ENCODE data around the gene TMEM213.
"Not testable (repeated sequence)": the region's sequence is repeated elsewhere in the genome, so short reads cannot be mapped to it uniquely, and the experiment has no call there.

Gene TMEM213

DNA sequence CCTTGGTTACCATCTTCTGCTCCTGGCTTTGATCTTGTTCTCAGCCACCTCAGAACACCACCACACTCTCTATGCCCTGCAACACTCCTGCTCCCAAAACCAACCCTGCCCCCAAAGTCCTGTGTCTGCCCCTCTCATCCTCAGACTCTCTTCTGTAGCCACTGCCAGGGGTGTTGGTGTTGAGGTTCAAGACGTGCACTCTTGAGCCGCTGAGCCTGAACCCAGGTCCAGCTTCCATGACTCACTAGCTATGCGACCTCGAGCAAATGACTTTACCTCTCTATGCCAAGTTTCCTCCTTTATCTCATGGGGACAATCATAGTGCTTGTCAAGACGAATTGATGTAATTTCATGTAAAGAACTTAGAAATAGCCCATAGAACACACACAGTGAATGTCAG, 1.0 kb downstream of the TMEM213 start:
- DNase-seq: no peak

DNA sequence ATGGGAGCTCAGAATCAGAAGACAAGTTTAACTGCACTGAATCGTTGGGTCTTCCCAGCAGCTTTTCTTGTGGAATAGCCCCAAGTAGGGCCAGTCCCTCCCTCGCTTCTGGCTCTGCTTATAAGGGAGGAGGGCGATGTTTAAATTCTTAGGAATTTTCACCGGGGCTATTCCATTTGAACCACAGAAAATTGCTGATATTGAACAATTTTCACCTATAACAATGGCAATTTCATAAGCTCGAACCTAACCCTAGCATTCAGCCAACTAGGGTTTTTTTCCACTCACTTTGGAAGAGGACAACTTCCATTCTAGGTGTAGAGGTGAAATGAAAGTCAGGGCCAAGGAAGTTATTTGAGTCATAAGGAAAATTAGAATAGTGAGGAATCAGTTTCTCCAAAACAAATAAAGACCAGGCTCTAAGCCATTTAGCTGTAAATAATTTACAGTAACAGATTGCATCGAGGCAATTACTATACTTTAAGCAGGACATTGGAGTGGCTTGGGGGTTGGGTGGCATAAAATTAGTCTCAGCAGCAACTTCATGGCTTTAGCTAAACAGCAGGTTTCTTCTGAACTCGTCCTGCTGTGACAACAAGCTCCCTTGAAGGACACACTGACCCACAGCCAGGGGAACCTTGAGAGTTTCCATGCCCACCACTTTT, 1.7 kb downstream of the TMEM213 start:
- no peak for DNase-seq

DNA sequence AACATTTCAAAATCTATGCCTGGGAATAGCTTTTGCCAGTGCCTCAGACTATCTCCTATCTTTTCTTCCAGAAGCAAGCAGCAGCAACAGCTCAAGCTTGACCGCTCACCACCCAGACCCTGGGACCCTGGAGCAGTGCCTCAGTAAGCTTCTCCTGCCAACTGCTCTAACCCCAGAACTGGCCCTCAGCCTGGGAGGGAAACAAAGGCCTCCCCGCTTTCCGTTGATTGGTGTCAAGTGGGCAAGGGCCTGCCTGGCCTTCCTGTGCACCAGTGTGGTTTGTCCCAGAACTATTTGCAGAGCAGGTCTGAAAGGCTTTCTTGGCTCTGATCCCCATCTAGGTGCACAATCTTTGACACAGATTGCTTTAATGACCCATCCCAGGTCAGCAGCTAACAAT, 3.5 kb downstream of the TMEM213 start:
- no peak for DNase-seq

DNA sequence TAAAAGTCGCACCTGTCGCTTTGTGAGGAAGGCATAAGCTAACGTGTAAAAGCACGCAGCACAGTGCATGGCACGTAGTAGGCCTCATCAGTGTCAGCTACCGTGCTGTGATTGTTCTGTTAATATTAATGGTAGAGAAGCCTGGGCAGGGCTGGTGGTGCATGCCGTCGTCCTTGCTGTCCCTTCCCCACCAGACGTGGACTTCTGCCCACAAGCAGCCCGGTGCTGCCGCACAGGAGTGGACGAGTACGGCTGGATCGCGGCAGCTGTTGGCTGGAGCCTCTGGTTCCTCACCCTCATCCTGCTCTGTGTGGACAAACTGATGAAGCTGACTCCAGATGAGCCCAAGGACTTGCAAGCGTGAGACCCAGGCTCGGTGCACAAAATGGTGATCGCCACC, 4.9 kb downstream of the TMEM213 start:
- no peak for DNase-seq

DNA sequence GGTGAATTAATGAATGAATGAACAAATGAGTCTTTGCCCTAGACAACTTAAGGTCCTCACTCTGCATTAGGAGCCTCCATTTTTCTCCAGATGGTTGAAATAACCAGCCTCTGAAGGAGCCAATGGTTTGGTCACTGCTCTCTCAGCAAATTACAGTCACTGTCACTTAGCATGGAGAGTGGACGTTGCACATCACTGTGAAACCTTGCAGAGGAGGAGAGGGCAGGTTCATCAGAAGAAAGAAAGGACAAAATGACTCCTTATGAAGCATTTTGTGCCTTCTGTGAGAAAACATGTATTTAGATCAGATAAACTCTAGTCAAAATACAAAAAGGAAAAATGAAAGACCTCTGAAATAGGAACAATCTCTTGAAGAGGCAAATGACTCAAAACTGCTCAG, 6.8 kb downstream of the TMEM213 start:
- no peak for DNase-seq

DNA sequence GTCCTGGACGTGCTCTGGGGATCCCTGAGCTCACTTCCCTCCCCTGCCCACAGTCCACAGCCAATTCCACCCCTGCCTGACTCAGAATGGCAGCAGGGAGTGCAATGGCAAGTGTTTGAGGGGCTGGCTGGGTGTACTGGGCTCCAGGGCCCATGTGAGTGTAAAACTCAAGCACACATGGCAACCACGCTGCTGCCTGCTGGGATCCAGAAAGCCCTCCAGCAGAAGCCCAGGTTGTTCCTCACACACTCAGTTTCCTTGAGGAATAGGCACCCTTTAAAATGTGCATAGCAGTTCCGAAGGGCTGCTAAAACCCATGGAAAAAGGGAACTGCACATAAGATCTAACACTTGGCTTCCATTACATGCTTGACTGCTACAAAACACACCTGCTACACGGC, 11.6 kb downstream of the TMEM213 start:
- no peak for DNase-seq

DNA sequence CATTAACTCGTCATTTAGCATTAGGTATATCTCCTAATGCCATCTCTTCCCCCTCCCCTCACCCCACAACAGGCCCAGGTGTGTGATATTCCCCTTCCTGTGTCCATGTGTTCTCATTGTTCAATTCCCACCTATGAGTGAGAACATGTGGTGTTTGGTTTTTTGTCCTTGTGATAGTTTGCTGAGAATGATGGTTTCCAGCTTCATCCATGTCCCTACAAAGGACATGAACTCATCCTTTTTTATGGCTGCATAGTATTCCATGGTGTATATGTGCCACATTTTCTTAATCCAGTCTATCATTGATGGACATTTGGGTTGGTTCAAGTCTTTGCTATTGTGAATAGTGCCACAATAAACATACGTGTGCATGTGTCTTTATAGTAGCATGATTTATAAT, 13.5 kb downstream of the TMEM213 start:
- not testable (repeated sequence) for DNase-seq

DNA sequence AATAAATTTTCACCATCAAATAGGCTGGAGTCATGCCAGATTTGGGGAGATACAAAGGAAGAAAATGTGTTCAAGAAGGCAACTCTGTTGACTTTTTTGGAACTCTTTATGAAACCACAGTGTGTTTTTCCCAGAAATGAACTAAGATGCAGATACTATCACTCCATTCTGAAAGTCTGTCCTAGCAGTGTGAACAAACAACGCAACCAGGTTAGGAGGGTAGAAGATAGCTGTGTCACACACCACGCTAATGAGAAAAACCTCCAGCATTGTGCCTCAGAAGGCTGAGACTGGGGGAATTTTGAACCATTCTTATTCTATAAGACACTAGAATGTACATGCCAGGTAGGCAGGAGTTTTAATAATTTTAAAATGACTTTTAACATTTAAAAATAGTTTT, 16.2 kb downstream of the TMEM213 start:
- no peak for DNase-seq

DNA sequence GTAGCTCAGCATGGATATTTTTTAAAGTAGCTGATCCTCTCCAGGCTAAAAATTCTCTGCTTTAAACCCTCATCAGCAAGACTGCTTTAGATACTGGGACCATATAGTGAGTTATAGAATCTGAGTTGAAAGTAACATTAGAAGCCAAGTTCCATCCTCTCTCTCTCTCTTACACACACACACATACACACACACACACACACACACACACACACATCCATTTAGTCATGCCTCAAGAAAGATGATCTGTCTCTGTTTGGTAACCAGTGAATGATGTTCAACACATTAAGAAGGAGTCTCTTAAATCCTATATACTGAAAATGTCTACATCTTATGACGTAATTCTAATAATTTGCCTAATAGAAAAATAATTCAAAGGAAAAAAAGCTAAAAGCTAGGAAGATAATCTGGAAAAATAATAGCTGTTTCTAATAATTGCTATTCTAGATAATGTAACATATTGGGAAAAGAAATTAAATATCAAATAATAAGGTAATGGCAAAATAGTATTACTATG, 17.1 kb downstream of the TMEM213 start:
- DNase-seq: no peak

DNA sequence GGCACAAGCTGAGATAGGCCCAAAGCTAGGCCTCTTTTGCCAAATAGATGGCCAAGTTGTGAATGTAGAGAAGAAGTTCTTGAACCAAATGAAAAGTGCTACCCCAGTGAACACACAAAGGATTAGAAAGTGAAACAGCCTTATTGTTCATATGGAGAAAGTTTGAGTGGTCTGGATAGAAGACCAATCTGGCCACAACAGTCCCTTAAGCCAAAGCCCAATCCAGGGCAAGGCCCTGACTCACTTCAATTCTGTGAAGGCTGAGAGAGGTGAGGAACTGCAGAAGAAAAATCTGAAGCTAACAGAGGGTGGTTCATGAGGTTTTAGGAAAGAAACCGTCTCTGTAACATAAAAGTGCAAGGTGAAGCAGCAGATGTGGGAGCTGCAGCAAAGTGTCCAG, 18.9 kb downstream of the TMEM213 start:
- DNase-seq: no peak

DNA sequence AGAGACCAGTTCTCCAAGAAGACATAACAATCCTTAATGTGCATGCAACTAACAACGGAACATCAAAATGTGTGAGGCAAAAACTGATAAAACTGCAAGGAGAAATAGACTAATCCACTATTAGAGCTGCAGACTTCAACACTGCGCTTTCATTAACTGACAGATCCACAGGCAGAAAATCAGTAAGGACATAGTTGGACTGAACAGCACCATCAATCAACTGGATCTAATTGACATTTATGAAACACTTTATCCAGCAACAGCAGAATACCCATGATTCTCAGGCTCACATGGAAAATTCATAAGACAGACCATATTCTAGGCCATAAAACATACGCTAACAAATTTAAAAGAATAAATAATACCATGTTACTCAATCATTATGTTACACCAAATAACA, 21.8 kb downstream of the TMEM213 start:
- DNase-seq: no peak

DNA sequence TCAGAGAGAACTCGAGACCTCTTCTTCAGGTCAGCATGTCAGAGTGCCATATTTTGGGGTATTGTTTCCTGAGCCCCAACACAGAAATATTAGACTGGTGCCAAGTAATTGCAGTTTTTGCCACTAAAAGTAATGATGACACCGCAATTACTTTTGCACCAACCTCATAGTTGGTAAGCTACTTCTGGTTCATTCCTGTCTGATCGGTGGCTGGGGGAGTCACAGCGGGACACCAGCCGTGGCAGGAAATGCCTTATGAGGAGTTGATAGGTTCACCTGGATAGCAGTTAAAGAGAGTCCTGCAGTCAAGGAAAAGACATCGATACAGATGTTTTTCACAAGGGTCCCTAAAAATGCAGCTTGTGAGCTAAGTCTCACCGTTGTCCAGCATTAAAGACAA, 24.1 kb downstream of the TMEM213 start:
- no peak for DNase-seq

DNA sequence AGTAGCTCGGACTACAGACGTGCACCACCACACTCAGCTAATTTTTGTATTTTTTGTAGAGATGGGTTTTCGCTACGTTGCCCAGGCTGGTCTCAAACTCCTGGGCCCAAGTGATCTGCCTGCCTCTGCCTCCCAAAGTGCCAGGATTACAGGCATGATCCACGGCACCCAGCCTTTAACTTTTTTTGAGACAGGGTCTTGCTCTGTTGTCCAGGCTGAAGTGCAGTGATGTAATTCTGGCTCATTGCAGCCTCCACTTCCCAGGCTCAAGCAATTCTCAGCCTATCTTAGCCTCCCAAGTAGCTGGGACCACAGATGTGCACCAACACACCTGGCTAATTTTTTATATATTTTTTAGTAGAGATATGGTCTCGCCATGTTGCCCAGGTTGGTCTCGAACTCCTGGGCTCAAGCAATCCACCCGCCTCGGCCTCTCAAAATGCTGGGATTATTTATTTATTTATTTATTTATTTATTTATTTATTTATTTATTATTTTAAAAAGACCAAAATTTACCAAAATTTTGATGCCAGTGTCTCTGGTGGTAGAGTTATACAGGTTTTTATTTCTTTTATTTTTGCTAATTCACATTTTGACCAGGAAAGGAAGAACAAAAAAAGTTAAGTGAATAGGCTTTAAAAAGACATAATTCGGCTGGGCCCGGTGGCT, 25.2 kb downstream of the TMEM213 start:
- DNase-seq: no peak

DNA sequence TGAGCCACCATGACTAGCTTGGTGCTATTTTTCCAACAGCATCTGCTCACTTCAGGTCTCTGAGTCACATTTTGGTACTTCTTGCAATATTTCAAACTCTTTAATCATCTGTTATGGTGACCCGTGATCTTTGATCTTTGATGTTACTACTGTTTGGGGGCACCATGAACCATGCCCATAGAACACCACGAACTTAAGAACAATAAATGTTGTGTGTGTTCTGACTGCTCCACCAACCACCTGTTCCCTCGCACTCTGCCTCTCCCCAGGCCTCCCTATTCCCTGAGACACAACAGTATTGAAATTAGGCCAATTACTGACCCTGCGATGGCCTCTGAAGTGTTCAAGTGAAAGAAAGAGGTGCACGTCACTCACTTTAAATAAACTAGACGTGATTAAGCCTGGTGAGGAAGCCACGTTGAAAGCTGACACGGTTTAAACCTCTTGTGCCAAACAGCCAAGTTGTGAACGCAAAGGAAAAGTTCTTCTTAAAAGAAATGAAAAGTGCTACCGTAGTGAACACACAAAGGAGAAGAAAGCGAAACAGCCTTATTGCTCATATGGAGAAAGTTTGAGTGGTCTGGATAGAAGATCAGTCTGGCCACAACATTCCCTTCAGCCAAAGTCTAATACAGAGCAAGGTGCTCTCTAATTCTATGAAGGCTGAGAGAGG, 27.4 kb downstream of the TMEM213 start:
- DNase-seq: no peak

DNA sequence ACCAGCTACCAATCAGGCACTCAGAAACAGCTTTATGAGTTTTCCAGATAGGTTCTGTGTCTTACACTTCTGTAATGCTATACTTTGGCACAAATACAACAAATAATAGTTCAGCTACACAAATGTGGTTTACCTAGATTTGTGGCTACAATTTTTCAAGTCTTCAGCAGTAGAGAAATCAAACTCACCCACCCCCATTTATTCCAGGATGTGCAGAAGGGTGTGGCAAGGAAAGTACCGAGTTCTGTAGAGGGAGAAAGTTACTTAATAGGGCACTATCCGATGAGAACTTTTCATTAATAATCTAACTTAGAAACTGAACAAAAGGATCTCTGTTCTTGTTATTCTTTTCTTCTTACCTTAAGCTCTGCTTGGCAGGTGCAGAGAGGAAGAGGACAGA, 30.5 kb downstream of the TMEM213 start:
- DNase-seq: no peak

DNA sequence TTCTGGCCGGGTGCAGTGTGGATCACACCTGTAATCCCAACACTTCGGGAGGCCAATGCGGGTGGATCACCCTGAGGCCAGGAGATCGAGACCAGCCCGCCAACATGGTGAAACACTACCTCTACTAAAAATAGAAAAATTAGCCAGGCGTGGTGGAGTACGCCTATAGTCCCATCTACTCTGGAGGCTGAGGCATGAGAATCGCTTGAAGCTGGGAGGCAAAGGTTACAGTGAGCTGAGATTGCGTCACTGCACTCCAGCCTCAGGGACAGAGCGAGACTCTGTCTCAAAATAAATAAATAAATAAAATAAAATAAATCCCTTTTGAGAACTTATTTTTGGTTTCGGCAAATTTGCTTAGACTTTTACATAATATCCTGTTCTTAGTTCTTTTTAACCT, 31.5 kb downstream of the TMEM213 start:
- no peak for DNase-seq

DNA sequence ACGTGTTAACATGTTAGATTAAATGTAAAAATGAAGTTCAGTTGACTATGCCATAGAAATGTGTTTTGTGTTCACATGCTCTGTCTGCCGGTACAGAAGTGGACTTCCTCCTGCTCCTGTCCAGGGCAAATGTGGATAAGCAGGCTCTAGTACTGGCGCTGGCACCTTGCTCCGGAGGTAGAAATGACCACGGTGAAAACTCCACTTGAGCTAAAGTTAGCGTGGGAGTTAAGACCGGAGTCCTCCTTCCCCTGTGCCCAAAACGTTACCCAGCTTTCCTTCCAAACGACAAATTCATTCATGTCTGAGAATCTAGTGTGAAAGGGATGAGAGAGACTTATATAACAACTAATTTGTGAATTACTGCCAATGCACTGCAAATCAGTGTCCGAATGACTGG, 35.2 kb downstream of the TMEM213 start:
- no peak for DNase-seq

DNA sequence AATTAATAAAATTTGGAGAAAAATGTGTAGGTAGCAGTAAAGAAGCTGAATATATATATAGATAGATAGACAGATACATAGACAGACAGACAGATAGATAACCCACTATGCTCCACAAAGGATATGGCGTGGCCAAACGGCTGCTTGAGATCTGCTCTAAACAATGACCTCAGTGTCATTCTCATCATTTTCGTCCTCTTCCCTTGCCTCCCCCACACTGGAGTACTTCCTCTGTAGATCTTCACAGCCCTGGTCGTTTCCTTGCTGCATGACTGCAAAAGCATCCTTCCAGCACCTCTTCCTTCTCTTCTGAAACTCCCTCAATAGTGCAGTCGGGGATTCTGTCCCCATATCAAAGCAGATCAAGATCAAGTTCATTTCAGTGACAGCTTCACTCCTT, 35.8 kb downstream of the TMEM213 start:
- no peak for DNase-seq

DNA sequence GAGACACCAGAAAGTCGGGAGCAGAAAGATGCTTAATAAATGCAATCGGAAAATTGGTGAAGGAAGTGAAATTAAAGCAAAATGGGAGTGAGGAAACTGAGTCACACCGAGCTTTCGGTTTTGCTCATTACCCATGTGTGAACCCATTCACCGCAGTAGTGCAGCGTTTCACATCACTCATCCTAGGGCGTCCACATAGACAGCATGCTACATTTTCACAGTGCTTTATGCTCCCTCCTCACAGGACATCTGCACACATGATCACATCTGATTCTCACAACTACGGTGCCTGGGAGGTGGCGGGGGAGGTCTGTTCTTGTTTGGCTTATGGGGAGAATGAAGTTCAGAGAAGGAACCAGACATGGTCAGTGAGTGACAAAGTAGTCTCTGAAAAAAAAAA, 36.8 kb downstream of the TMEM213 start:
- no peak for DNase-seq

DNA sequence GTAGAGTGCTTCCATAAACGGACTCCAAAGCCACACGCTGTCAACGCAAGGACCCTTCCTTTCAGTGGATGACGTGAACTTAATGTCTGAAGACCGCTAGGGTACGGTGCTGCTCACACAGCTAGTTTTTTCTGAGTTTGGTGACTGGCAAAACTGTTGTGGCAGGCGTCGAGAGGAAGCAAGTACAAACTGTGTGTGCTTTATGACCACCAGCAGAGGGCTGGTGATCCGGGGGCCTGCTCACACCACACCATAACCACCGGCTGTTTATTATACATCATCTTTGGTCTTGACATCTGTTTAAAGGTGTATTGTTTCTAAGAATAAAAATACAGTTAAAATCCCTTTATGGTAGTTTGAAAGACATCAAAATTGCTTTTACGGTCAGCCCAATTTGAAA, 37.3 kb downstream of the TMEM213 start:
- no peak for DNase-seq

DNA sequence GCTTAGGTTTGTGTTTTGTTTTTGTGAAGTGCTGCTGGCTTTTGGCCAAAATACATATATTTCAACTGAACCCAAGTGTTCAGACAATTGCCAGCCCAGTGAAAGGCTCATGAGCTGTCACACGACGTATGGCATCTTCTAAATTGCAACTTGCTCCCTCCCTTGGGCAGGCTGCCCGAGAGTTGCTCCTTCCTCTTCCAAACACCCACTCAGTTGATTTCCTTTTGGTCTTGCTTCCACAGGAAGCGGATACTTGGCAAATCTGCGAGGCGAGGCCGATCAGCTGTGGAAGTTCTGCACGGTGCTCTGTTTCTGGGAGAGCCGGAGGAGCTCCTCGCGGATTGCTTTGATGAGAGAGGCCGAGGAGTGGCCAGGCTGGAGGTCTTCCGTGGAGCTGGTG, 39.8 kb downstream of the TMEM213 start:
- no peak for DNase-seq

DNA sequence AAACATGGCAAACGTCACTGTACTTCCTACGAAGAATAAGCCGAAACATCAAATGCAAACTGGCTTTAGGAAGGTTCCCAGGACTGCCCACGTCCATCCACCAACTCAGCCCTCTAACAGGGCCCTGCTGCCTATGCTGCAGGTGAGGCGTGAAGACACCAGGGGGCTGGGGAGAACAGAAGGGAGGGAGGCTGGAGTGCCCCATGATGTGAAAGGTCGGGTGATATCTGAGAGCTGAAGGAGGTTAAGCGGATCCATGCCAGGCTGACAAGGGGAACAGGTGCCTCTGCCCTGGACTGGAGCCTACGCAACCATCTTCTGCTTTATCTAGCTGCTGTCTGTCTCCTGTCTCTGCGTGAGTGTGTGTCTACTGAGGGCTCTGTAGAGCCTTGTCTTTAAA, 40.4 kb downstream of the TMEM213 start:
- DNase-seq: no peak

DNA sequence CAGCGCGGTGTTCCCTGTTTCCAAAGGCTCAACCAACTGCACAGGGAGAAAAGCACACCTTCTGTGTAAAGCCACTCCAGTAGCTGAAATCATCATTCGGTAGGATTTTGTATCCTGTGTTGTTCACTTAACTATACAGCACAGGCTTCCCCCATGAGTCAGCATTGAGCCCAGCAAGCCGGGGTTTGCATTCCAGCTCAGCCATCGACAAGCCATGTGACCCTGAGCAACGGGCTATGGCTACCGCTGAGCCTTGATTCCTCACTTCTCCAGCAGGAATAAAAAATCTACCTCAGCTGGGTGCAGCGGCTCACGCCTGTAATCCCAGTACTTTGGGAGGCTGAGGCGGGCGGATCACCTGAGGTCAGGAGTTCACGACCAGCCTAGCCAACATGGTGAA, 44.3 kb downstream of the TMEM213 start:
- no peak for DNase-seq
